Thoracic aorta (tissue), 2 donors: ENCODE data around the gene ARMC3. TPM values are rescaled to one million over a fixed set of nuclear protein-coding genes. Genes with fewer than 3 reads are reported as not detected.
"Not testable (repeated sequence)": the region's sequence is repeated elsewhere in the genome, so short reads cannot be mapped to it uniquely, and the experiment has no call there.

Experiments used
- ATAC-seq: fragments of 150-250 bp; one replicate; pipeline ENCODE4 v1.8.0; 2017; ENCODE audit warnings: low read depth; ENCODE audit not compliant: insufficient number of reproducible peaks, low FRiP score
- DNase-seq: peaks from one replicate; pipeline ENCODE4 v3.0.0-alpha.2; 2020; ENCODE audit warnings: low spot score
- H3K27ac ChIP-seq, 2 donors: fragments of 200-600 bp; sonication (generic); 1 replicate in 1 of 2; 2 replicates in 1 of 2; pipeline ENCODE4 v1.5.1; 2016; ENCODE audit warnings: mild to moderate bottlenecking in 2 of 2, moderate library complexity in 2 of 2
- H3K27me3 ChIP-seq: fragments of 200-600 bp; sonication (generic); replicated peaks from 2 replicates; pipeline ENCODE4 v1.6.0; 2016; ENCODE audit warnings: mild to moderate bottlenecking; ENCODE audit not compliant: insufficient read depth
- H3K36me3 ChIP-seq: fragments of 200-600 bp; sonication (generic); one replicate; pipeline ENCODE4 v1.5.1; 2016
- H3K4me1 ChIP-seq, 2 donors: fragments of 200-600 bp; sonication (generic); 1 replicate in 1 of 2; 2 replicates in 1 of 2; pipeline versions ENCODE4 v1.5.1 to v1.6.0; 2016; ENCODE audit warnings: low read depth in 2 of 2, mild to moderate bottlenecking in 1 of 2; ENCODE audit not compliant: control insufficient read depth in 1 of 2
- H3K4me3 ChIP-seq: fragments of 200-600 bp; sonication (generic); 2 replicates; pipeline ENCODE4 v1.5.1; 2016; ENCODE audit warnings: mild to moderate bottlenecking
- H3K9me3 ChIP-seq: fragments of 200-600 bp; sonication (generic); 2 replicates; pipeline ENCODE4 v1.5.1; 2016
- total RNA-seq, 2 donors: library from RNA; depleted of rRNA; stranded (reverse); fragments of >200 nt; gene quantifications; one replicate each; pipeline versions ENCODE4 v1.1.0 to v1.2.3, GENCODE V29; 2016
- TF ChIP-seq, protein P1 (sequence below): fragments of 200-600 bp; sonication (generic); IDR thresholded peaks from one replicate; pipeline ENCODE4 v1.5.1; 2019; ENCODE audit warnings: antibody characterized with exemption

Gene ARMC3
- total RNA-seq, 2 donors from 2014 or later: not detected

DNA sequence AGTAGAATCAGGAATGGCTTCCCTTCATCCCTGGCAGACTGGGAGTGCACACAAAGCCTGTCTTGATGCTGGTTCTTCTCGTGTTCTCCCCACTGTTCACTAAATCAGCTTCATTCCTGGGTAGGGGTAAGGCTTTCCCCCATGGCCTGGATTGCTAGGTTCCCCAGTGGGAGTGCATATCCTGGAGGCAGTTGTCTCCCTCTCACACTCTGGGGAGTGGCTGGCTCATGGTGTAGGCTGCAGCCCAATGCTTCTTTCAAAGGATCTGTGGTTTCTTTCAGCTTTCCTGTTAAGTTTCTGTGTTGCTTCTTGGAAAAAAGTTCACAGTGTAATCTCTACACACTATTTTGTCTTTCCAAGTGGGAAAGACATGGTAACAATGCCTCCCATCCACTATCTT, 32.6 kb upstream of the ARMC3 start:
- H3K27me3 ChIP-seq: no peaks in the 10 kb centered on the region
- no peak for DNase-seq
- H3K36me3 ChIP-seq: no peaks in the 10 kb centered on the region
- TF ChIP-seq, protein P1, sequence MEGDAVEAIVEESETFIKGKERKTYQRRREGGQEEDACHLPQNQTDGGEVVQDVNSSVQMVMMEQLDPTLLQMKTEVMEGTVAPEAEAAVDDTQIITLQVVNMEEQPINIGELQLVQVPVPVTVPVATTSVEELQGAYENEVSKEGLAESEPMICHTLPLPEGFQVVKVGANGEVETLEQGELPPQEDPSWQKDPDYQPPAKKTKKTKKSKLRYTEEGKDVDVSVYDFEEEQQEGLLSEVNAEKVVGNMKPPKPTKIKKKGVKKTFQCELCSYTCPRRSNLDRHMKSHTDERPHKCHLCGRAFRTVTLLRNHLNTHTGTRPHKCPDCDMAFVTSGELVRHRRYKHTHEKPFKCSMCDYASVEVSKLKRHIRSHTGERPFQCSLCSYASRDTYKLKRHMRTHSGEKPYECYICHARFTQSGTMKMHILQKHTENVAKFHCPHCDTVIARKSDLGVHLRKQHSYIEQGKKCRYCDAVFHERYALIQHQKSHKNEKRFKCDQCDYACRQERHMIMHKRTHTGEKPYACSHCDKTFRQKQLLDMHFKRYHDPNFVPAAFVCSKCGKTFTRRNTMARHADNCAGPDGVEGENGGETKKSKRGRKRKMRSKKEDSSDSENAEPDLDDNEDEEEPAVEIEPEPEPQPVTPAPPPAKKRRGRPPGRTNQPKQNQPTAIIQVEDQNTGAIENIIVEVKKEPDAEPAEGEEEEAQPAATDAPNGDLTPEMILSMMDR: no peak
- no peak overlapping the region for H3K4me3 ChIP-seq
- no peak for ATAC-seq
- H3K27ac ChIP-seq: no peak overlapping the region
- H3K9me3 ChIP-seq: peaks cover 17% of the 10 kb centered on the region
- no peaks in the 10 kb centered on the region for H3K4me1 ChIP-seq

DNA sequence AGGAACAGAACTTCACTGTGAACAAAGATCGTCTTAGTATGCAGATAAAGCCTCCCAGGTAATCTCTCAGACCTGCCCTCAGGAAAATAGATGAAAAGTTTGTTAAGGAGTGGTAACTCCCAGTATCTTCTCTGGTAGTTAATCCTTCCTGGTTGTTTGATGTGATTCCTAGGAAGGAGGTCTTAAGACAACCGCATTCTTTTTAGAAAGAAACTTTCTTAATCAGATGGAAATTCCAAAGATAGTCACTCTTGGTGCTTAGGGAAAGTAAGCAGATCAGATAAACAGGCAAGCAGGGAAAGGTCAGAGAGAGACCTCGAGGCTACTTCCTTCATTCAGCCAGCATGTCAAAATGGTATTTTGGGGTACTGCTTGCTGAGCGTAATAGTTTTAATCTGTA, 30.5 kb upstream of the ARMC3 start:
- Histone ChIP-seq H3K27ac (no peak overlapping the region), H3K36me3 (no peaks in the 10 kb centered on the region), H3K4me1 (no peaks in the 10 kb centered on the region), H3K4me3 (no peak overlapping the region), H3K9me3 (peaks cover 5% of the 10 kb centered on the region), H3K27me3 (no peaks in the 10 kb centered on the region)
- DNase-seq (no peak), ATAC-seq (no peak)
- TF ChIP-seq, protein P1: no peak

DNA sequence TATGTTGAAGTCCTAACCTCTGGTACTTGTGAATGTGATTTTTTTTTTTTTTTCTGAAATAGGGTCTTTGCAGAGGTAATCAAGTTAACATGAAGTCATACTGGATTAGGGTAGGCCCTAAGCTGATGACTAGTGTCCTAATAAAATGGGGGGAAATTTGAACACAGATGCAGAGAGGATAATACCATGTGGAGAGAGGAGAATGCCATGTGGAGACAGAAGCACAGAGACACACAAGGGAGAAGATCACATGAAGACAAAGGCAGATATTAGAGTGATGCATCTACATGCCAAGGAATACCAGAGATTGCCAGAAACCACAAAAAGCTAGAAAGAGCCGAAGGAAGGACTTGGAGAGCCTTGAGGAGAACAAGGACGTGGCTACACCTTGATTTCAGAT, 28.5 kb upstream of the ARMC3 start:
- DNase-seq: no peak
- Histone ChIP-seq H3K4me3 (no peak overlapping the region), H3K27ac (no peak overlapping the region), H3K9me3 (no peaks in the 10 kb centered on the region), H3K4me1 (no peaks in the 10 kb centered on the region), H3K27me3 (no peaks in the 10 kb centered on the region), H3K36me3 (no peaks in the 10 kb centered on the region)
- no peak for ATAC-seq
- TF ChIP-seq, protein P1: no peak

DNA sequence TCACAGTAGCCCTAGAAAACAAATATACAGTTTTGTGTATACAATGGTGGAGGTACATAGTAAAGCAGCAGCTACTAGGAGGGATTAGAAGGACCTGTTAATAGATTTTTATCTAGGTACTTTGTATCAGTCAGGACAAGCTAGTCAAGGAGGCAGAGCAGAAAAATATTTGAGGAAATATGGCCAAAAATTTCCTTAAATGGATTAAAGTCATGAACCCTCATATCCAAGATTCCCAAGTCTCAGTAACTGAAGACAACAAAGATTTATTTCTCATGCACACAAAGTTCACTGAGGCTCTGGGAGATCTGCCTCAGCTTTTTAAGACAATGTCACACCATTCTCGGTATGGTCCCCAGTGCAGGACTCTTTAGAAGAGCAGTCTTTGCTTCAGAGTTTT, 28.1 kb upstream of the ARMC3 start:
- Histone ChIP-seq H3K27me3 (no peaks in the 10 kb centered on the region), H3K9me3 (no peaks in the 10 kb centered on the region), H3K4me3 (no peak overlapping the region), H3K36me3 (no peaks in the 10 kb centered on the region), H3K27ac (no peak overlapping the region), H3K4me1 (no peaks in the 10 kb centered on the region)
- TF ChIP-seq, protein P1: no peak
- DNase-seq: no peak
- no peak for ATAC-seq

DNA sequence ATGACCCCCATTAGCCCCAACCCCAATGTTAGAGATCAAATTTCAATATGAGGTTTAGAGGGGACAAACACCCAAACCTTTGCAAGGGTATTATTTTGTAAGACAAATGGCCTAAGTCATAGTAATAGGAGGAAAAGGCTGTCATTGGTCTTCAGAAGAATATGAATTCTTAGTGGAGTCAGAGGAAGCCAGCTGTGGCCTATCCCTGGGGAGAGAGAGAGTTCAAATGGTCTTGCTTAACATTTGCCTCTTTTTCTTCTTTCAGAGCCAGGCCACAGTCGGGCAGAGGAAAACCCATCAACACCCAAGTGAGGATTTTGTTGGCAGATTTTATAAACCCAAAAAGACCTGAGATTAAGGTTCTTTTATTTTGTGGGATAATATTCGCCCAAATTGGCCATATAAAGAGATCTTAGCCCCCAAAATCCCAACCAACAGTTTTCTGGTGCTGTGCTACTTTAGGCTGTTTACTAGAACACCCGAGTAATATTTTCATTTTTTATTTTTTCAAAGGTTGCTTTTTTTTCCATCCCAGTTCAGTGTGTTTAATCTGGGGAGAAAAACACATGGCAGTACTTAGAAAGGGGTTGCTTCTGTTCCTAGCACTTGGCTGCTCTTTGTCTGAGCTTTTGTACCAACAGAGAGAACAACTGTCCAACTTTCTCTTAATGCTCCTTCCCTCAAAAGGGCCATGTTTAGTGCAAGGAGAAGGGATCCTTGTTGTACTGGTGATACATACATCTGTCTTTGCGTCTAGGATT, 26.8 kb upstream of the ARMC3 start:
- TF ChIP-seq, protein P1: no peak
- H3K9me3 ChIP-seq: no peaks in the 10 kb centered on the region
- no peak overlapping the region for H3K4me3 ChIP-seq
- no peak for ATAC-seq
- H3K36me3 ChIP-seq: no peaks in the 10 kb centered on the region
- no peak for DNase-seq
- H3K27ac ChIP-seq: peak overlapping the region in 1 of 2 donors; percentile 53
- H3K4me1 ChIP-seq: no peaks in the 10 kb centered on the region
- no peaks in the 10 kb centered on the region for H3K27me3 ChIP-seq

DNA sequence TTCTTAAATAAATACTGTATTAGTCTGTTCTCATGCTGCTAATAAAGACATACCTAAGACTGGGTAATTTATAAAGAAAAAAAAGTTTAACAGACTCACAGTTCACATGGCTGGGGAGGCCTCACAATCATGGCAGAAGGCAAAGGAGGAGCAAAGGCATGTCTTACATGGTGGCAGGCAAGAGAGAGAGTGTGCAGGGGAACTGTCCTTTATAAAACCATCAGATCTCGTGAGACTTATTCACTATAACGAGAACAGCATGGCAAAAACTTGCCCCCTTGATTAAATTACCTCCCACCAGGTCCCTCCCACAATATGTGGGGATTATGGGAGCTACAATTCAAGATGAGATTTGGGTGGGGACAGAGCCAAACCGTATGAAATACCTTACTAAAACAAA, 25.7 kb upstream of the ARMC3 start:
- not testable (repeated sequence) for DNase-seq, H3K4me3 ChIP-seq, ATAC-seq

More for the DNA sequence above, 25.7 kb upstream of the ARMC3 start:
- H3K27ac ChIP-seq, H3K27me3 ChIP-seq, H3K9me3 ChIP-seq, H3K4me1 ChIP-seq, H3K36me3 ChIP-seq: not testable (repeated sequence)
